Sigmoid colon (tissue), 4 donors: ENCODE measurements around the gene TRAM2.

Experiments used
- POLR2A ChIP-seq, 2 donors: fragments of 450-650 bp; IDR thresholded peaks; one replicate each; pipeline ENCODE4 v1.6.1; 2016; ENCODE audit warnings: antibody characterized with exemption in 2 of 2, mild to moderate bottlenecking in 2 of 2, moderate library complexity in 2 of 2
- POLR2AphosphoS5 ChIP-seq, 4 donors: sonication (generic); formaldehyde crosslinking; IDR thresholded peaks; one replicate each; pipeline ENCODE4 v1.6.1; 2017; ENCODE audit warnings: antibody characterized with exemption in 4 of 4
- TF ChIP-seq, protein P1 (sequence below), 4 experiments: fragments of 450-650 bp in 3 of 4; fragments of 200-600 bp in 1 of 4; IDR thresholded peaks; one replicate each; pipeline ENCODE4 v1.5.1; 2016 to 2019; ENCODE audit warnings: antibody characterized with exemption in 4 of 4, mild to moderate bottlenecking in 3 of 4, moderate library complexity in 2 of 4

DNA sequence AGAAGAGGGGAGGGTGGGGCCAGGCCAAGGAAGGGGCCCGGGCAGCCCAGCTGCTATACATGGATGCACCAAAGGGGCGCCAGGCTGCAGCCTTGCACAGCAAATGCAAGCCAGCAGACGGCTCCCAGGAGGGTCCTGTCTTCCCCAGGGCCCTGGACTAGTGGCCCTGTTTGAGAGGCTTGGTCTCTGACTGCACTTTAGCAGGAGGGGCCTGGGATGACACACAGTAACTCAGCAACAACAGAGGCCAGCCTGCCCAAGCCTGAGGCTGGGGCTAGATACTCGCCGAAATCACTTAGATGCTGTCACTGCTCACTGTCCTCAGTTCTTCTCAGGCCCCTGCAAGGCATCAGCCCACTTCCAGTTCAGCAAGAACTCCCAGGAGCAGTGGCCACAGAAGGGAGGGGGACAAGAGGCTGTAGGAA, 73.5 kb downstream of the TRAM2 start:
- TF ChIP-seq POLR2A (IDR thresholded peaks at IDR 0.05) (no peak), POLR2AphosphoS5 (IDR thresholded peaks at IDR 0.05) (no peak)
- TF ChIP-seq, protein P1, sequence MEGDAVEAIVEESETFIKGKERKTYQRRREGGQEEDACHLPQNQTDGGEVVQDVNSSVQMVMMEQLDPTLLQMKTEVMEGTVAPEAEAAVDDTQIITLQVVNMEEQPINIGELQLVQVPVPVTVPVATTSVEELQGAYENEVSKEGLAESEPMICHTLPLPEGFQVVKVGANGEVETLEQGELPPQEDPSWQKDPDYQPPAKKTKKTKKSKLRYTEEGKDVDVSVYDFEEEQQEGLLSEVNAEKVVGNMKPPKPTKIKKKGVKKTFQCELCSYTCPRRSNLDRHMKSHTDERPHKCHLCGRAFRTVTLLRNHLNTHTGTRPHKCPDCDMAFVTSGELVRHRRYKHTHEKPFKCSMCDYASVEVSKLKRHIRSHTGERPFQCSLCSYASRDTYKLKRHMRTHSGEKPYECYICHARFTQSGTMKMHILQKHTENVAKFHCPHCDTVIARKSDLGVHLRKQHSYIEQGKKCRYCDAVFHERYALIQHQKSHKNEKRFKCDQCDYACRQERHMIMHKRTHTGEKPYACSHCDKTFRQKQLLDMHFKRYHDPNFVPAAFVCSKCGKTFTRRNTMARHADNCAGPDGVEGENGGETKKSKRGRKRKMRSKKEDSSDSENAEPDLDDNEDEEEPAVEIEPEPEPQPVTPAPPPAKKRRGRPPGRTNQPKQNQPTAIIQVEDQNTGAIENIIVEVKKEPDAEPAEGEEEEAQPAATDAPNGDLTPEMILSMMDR (IDR thresholded peaks at IDR 0.05) = no peak
